Fibroblast of skin of abdomen (primary cell): ENCODE results near the gene DLAT.
"Not testable (repeated sequence)": the region's sequence is repeated elsewhere in the genome, so short reads cannot be mapped to it uniquely, and the experiment has no call there.

Source experiments
- DNase-seq: peaks from one replicate; pipeline ENCODE4 v3.0.0-alpha.2; 2013

Gene DLAT

DNA sequence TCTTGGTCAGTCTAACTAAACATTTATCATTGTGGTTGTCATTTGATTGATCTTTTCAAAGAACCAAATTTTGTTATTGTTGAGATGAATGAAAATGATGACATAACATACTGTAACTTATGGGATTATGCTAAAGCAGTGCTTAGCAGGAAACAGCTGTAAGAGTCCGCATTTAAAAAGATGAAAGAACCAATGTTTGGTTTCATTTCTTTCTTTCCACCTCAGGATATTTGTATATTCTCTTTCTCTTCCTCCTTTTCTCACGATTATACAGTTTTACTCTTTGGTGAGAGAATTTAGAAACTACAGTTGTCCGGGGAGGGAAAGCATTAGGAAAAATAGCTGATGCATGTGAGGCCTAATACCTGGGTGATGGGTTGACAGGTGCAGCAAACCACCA is 25.5 kb downstream of the DLAT start:
- no peak for DNase-seq

- no peak for DNase-seq
These were observed 26.6 kb downstream of the DLAT start for GRCh38 chr11:112051768-112052167.

DNA sequence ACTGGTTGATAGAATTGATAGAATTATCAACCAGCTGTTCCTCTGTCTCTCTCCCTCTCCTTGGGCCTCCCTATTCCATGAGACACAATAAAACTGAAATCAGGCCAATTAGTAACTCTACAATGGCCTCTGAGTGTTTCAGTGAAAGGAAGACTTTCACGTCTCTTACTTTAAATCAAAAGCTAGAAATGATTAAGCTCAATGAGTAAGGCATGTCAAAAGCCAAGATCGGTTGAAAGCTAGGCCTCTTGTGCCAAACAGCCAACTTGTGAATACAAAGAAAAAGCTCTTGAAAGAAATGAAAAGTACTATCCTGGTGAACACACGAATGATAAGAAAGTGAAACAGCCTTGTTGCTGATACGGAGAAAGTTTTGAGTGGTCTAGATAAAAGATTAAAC is 32.0 kb downstream of the DLAT start:
- no peak for DNase-seq

GRCh38 chr11:112058103-112058502 is 32.9 kb downstream of the DLAT start:
- DNase-seq, result no peak

DNA sequence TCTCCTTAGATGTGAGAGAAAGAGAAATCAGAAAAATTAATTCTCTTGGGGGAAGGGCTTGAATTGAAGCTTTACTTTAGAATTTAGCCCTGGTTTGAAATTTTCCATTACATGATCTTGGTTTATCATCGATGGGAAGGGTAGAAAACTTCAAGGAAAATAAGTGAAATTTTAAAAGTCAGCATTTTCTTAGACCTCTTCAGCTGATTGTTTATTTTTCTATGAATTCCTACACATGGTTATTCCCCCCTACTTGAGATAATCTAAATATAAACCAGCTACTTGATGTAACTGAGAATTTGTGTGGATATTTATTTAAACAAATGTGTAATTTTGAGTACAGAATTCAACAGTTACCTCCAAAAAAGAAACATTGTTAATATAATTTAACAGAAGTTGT is 37.7 kb downstream of the DLAT start:
- no peak for DNase-seq

DNA sequence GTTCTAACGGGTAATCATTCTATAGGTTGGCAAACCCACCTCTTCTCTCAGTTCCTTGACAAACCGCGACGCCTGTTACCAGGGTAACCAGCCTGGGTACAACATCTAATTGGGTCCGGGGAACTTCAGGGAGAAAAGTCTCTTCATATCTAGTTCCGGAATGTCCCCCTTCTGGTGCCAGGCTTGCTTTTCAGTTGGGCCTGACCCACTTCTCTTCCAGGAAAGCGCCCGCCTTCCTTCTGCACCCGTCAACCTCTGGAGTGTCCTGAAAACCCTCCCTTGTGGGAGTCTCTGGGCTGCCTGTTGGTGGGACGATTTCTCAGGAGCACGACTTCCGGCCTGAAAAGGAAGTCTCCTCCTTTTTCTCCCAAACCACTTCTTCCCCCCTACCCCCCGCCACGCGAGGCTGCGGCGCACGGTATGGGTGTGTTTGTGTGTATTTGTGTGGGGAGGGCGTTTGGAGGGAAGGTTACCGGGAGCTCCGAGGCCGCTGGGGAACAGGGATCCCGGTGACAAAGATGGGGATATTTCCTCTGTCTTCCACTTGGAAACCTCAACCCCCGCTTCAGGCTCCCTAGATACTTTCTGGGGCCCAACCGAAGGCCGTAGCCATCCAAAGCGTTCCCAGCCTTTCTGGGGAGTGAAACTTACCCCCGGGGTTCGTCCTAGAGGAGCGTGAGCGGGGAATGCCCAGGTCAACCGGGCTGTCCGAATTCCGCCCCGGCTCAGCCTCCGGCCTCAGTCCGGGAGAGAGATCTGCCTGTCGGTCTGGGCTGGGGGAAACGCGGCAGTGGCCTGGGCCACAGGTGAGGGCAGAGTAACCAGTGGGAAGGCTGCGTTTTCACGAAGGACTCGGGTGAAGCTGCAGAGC is 49.0 kb downstream of the DLAT start, which contains the start of the genes NKAPD1 and PIH1D2:
NKAPD1 (plus strand) TSS at position 359 of the 871 bp plus-strand sequence. CDS start 1,276 bp downstream, outside the sequence.
PIH1D2 (minus strand) TSS at position 77 of the 871 bp plus-strand sequence. CDS start 843 bp downstream, outside the sequence.
- peak; percentile 88 for DNase-seq

DNA sequence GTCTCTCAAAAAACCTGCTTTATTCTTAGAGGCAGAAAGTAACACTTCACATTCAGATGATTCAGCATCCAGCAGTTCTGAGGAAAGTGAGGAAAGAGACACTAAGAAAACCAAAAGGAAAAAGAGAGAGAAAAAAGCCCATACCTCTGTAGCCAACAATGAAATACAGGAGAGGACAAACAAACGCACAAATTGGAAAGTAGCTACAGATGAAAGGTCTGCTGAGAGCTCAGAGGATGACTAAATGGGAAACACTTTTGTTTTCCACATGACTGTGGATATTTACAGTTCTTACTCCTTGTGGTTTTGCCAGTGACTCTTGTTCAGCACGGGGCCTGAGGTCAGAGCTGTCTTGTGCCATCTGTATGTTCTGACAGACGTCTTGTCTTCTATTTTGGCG is 57.5 kb downstream of the DLAT start:
- DNase-seq, result no peak

DNA sequence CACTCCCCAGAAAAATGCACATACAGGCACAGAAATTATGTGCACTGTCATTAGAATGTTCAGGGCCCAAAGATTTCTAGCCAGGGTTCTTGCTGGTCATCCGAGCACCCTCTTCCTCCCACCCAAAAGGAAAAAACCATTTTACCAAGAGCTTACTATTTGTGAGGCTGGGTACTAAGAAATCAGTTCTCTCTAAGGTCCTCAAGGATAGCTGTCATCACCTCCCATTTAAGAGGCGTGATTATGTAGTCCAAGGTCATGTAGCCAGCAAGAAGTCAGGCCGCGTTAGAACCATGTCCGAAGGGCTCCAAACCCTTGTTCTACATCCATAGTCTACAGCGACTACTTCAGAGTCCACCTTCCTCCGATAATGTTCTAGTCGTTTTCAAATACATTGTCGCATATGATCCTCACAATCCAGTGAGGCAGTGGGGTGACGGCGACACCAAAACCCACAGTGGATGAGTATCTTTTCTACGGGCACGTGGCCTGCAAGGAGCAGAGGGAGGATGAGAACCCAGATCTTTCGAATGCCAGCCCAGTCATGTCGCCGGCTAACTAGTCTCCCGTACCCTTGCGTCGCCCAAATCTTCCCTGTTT is 60.7 kb downstream of the DLAT start:
- DNase-seq, result no peak

GRCh38 chr11:112086422-112087191 is 61.4 kb downstream of the DLAT start, which contains the start of the genes SDHD and TIMM8B:
SDHD (plus strand) TSS chr11:112086873; CDS start chr11:112086908, 35 bp downstream.
TIMM8B (minus strand) TSS chr11:112086756; CDS start chr11:112086723, 33 bp downstream.
- peak; percentile 97 for DNase-seq

GRCh38 chr11:112087212-112087611 is 62.0 kb downstream of the DLAT start:
- no peak for DNase-seq

GRCh38 chr11:112095302-112095701 is 70.1 kb downstream of the DLAT start:
- not testable (repeated sequence) for DNase-seq

DNA sequence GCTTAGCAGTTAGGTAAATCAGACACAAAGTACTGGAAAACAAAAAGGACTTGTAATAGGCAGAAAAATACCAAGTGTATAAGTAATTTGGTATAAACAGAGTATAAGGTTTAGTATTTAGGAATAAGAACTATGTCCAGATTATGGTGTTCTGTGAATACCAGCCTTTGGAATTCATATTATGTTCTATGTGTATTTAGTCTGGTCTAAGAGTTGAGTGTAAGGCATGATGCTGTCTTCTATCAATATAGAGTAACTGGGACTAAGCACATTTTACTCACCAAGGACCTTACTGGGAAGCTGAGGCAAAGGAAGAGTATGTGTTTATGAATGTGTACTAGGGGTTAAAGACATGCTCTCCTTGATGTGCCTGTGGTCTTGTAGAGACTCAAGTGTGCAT is 71.0 kb downstream of the DLAT start:
- no peak for DNase-seq

GRCh38 chr11:112097734-112098528 is 72.7 kb downstream of the DLAT start:
- DNase-seq, result no peak

DNA sequence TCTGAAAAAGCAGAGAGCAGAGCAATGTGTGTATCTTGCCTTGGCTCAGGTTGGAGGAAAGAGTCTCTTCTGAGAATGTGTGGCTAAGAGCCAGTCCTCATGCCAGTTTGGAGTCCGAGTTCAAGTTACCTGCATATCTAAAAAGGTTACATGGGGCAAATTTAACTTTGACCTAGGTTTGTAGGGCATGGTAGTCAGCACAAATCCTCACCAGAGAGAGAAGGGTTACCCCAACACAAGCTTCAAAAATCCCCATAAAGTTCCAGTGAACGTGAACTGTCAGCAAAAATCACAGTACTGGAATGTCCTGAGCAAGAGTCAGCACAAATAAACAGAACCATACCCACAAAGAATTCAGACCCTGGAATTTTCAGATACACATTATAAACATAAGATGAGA is 75.3 kb downstream of the DLAT start:
- peak; percentile 10 for DNase-seq

GRCh38 chr11:112103446-112103845 is 78.2 kb downstream of the DLAT start:
- no peak for DNase-seq

GRCh38 chr11:112106070-112106469 is 80.9 kb downstream of the DLAT start:
- DNase-seq, result no peak
